HEK293 (cell line): ENCODE data around the gene PDLIM7.

ENCODE experiments used
- CTCF ChIA-PET: fragments of 350-600 bp; formaldehyde crosslinking; extraction: SDS; loops from one replicate; lab custom pipeline; 2021; ENCODE audit warnings: antibody characterized with exemption; lab: Yijun Ruan, JAX
- POLR2A ChIA-PET: fragments of 300-600 bp; formaldehyde crosslinking; extraction: SDS; loops from one replicate; lab custom pipeline; 2020; ENCODE audit warnings: antibody characterized with exemption, inconsistent platforms; lab: Yijun Ruan, JAX
- H3K27ac ChIP-seq: fragments of 200-500 bp; sonication (Bioruptor generic); 2 replicates; pipeline ENCODE4 v1.5.1; 2014; ENCODE audit warnings: low read depth, low read length, control low read depth, inconsistent platforms; ENCODE audit errors: extremely low read depth
- H3K36me3 ChIP-seq, 2 experiments: fragments of 200-500 bp in 1 of 2; sonication (Bioruptor generic) in 1 of 2; 1 replicate in 1 of 2; 2 replicates in 1 of 2; pipeline ENCODE4 v1.5.1; 2014 to 2017; ENCODE audit warnings: inconsistent platforms in 2 of 2, low read length in 2 of 2; ENCODE audit not compliant: control insufficient read depth in 2 of 2, insufficient read depth in 1 of 2
- H3K4me1 ChIP-seq: fragments of 200-500 bp; sonication (Bioruptor generic); 2 replicates; pipeline ENCODE4 v1.5.1; 2014; ENCODE audit warnings: mild to moderate bottlenecking, low read length, inconsistent platforms; ENCODE audit not compliant: control insufficient read depth, insufficient read depth
- H3K4me3 ChIP-seq: 2 replicates; pipeline ENCODE4 v1.5.1; 2011; ENCODE audit warnings: low read depth, mild to moderate bottlenecking, control low read depth, low read length, moderate library complexity
- H3K9me3 ChIP-seq: fragments of 200-500 bp; sonication (Bioruptor generic); 2 replicates; pipeline ENCODE4 v1.5.1; 2014; ENCODE audit warnings: low read depth, low read length, inconsistent platforms; ENCODE audit not compliant: control insufficient read depth, insufficient read depth
- BCL11B ChIP-seq: fragments of 450-650 bp; formaldehyde crosslinking; IDR thresholded peaks from 2 replicates; pipeline ENCODE4 v1.5.1; 2016; ENCODE audit warnings: low read depth, missing biosample characterization, missing genetic modification characterization
- CTCF ChIP-seq: fragments of 450-650 bp; formaldehyde crosslinking; IDR thresholded peaks from 2 replicates; pipeline ENCODE4 v1.5.1; 2016; ENCODE audit warnings: missing biosample characterization, missing genetic modification characterization
- GLIS2 ChIP-seq: fragments of 450-650 bp; formaldehyde crosslinking; IDR thresholded peaks from 2 replicates; pipeline ENCODE4 v1.5.1; 2016; ENCODE audit warnings: missing biosample characterization, missing genetic modification characterization
- IKZF3 ChIP-seq: fragments of 450-650 bp; IDR thresholded peaks from 2 replicates; pipeline ENCODE4 v1.5.0; 2018; ENCODE audit warnings: missing biosample characterization, mild to moderate bottlenecking, missing genetic modification characterization, moderate library complexity
- MYNN ChIP-seq: fragments of 450-650 bp; formaldehyde crosslinking; IDR thresholded peaks from 2 replicates; pipeline ENCODE4 v1.5.1; 2016; ENCODE audit warnings: missing biosample characterization, missing genetic modification characterization, borderline replicate concordance
- REST ChIP-seq: fragments of 450-650 bp; formaldehyde crosslinking; IDR thresholded peaks from 2 replicates; pipeline ENCODE4 v1.5.1; 2016; ENCODE audit warnings: missing biosample characterization, missing genetic modification characterization
- SP2 ChIP-seq: fragments of 450-650 bp; formaldehyde crosslinking; IDR thresholded peaks from 2 replicates; pipeline ENCODE4 v1.5.1; 2016; ENCODE audit warnings: missing biosample characterization, missing genetic modification characterization
- WT1 ChIP-seq: fragments of 450-650 bp; formaldehyde crosslinking; IDR thresholded peaks from 2 replicates; pipeline ENCODE4 v1.5.1; 2016; ENCODE audit warnings: missing biosample characterization, missing genetic modification characterization
- ZBTB8A ChIP-seq: fragments of 450-650 bp; formaldehyde crosslinking; IDR thresholded peaks from 2 replicates; pipeline ENCODE4 v1.5.1; 2016; ENCODE audit warnings: missing biosample characterization, missing genetic modification characterization
- ZIC2 ChIP-seq: fragments of 450-650 bp; formaldehyde crosslinking; IDR thresholded peaks from 2 replicates; pipeline ENCODE4 v1.5.1; 2016; ENCODE audit warnings: missing biosample characterization, missing genetic modification characterization
- ZNF155 ChIP-seq: fragments of 450-650 bp; formaldehyde crosslinking; IDR thresholded peaks from 2 replicates; pipeline ENCODE4 v1.5.1; 2016; ENCODE audit warnings: missing biosample characterization, missing genetic modification characterization
- ZNF19 ChIP-seq: fragments of 450-650 bp; formaldehyde crosslinking; IDR thresholded peaks from 2 replicates; pipeline ENCODE4; 2016; ENCODE audit warnings: missing biosample characterization, missing genetic modification characterization, low read depth
- ZNF23 ChIP-seq: fragments of 450-650 bp; formaldehyde crosslinking; IDR thresholded peaks from 2 replicates; pipeline ENCODE4 v1.5.1; 2016; ENCODE audit warnings: missing biosample characterization, missing genetic modification characterization, borderline replicate concordance
- ZNF366 ChIP-seq: fragments of 450-650 bp; formaldehyde crosslinking; conservative IDR thresholded peaks from 2 replicates; pipeline ENCODE4 v1.5.1; 2016; ENCODE audit warnings: missing biosample characterization, missing genetic modification characterization
- ZNF404 ChIP-seq: fragments of 450-650 bp; formaldehyde crosslinking; IDR thresholded peaks from 2 replicates; pipeline ENCODE4 v1.5.1; 2017; ENCODE audit warnings: missing biosample characterization, missing genetic modification characterization
- ZNF423 ChIP-seq: fragments of 450-650 bp; formaldehyde crosslinking; IDR thresholded peaks from 2 replicates; pipeline ENCODE4 v1.5.1; 2016; ENCODE audit warnings: missing biosample characterization, missing genetic modification characterization
- ZNF449 ChIP-seq: fragments of 450-650 bp; formaldehyde crosslinking; IDR thresholded peaks from 2 replicates; pipeline ENCODE4 v1.5.1; 2017; ENCODE audit warnings: missing biosample characterization, mild to moderate bottlenecking, missing genetic modification characterization, moderate library complexity
- ZNF560 ChIP-seq: fragments of 450-650 bp; formaldehyde crosslinking; IDR thresholded peaks from 2 replicates; pipeline ENCODE4 v1.5.1; 2017; ENCODE audit warnings: missing biosample characterization, missing genetic modification characterization, borderline replicate concordance
- ZNF707 ChIP-seq: fragments of 450-650 bp; formaldehyde crosslinking; IDR thresholded peaks from 2 replicates; pipeline ENCODE4 v1.5.1; 2016; ENCODE audit warnings: missing biosample characterization, missing genetic modification characterization
- ZNF747 ChIP-seq: fragments of 450-650 bp; formaldehyde crosslinking; IDR thresholded peaks from 2 replicates; pipeline ENCODE4 v1.5.1; 2016; ENCODE audit warnings: missing biosample characterization, missing genetic modification characterization
- TF ChIP-seq, protein P1 (sequence below): fragments of 450-650 bp; formaldehyde crosslinking; IDR thresholded peaks from 2 replicates; pipeline ENCODE4 v1.5.1; 2016; ENCODE audit warnings: missing biosample characterization, missing genetic modification characterization
- TF ChIP-seq, protein P2 (sequence below): fragments of 450-650 bp; formaldehyde crosslinking; IDR thresholded peaks from 2 replicates; pipeline ENCODE4 v1.5.1; 2016; ENCODE audit warnings: missing biosample characterization, missing genetic modification characterization
- TF ChIP-seq, protein P3 (sequence below): sonication (generic); formaldehyde crosslinking; IDR thresholded peaks from 2 replicates; pipeline ENCODE4 v1.8.1; 2022; ENCODE audit warnings: mild to moderate bottlenecking, moderate library complexity, missing genetic modification reagents

The PDLIM7 gene

GRCh38 chr5:177496070-177496726, 1.2 kb downstream of the PDLIM7 start (continued):
- TF ChIP-seq ZNF560 (tag by site-specific recombination), result no peak
- TF ChIP-seq WT1 (tag by site-specific recombination), result no peak
- TF ChIP-seq ZNF404 (tag by site-specific recombination), result no peak
- 0 out of 2 replicates have a peak, but pooled peaks have one; percentile 51 for TF ChIP-seq CTCF
- TF ChIP-seq, protein P1, sequence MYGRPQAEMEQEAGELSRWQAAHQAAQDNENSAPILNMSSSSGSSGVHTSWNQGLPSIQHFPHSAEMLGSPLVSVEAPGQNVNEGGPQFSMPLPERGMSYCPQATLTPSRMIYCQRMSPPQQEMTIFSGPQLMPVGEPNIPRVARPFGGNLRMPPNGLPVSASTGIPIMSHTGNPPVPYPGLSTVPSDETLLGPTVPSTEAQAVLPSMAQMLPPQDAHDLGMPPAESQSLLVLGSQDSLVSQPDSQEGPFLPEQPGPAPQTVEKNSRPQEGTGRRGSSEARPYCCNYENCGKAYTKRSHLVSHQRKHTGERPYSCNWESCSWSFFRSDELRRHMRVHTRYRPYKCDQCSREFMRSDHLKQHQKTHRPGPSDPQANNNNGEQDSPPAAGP, result no peak; the same call in 1 of the 2 replicates
- TF ChIP-seq, protein P2, sequence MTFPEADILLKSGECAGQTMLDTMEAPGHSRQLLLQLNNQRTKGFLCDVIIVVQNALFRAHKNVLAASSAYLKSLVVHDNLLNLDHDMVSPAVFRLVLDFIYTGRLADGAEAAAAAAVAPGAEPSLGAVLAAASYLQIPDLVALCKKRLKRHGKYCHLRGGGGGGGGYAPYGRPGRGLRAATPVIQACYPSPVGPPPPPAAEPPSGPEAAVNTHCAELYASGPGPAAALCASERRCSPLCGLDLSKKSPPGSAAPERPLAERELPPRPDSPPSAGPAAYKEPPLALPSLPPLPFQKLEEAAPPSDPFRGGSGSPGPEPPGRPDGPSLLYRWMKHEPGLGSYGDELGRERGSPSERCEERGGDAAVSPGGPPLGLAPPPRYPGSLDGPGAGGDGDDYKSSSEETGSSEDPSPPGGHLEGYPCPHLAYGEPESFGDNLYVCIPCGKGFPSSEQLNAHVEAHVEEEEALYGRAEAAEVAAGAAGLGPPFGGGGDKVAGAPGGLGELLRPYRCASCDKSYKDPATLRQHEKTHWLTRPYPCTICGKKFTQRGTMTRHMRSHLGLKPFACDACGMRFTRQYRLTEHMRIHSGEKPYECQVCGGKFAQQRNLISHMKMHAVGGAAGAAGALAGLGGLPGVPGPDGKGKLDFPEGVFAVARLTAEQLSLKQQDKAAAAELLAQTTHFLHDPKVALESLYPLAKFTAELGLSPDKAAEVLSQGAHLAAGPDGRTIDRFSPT, result peak; percentile 72; the same call in 1 of the 2 replicates
- peak; percentile 57 for TF ChIP-seq REST (tag by site-specific recombination)
- no peak for TF ChIP-seq ZNF707
- no peak for TF ChIP-seq MYNN (tag by site-specific recombination)
- no peak for TF ChIP-seq ZNF747
- no peak for TF ChIP-seq ZNF19 (tag by site-specific recombination)
- TF ChIP-seq, protein P3, sequence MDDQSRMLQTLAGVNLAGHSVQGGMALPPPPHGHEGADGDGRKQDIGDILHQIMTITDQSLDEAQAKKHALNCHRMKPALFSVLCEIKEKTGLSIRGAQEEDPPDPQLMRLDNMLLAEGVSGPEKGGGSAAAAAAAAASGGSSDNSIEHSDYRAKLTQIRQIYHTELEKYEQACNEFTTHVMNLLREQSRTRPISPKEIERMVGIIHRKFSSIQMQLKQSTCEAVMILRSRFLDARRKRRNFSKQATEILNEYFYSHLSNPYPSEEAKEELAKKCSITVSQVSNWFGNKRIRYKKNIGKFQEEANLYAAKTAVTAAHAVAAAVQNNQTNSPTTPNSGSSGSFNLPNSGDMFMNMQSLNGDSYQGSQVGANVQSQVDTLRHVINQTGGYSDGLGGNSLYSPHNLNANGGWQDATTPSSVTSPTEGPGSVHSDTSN (CRISPR knock-in tag), result 0 out of 2 replicates have a peak, but pooled peaks have one; percentile 44

DNA sequence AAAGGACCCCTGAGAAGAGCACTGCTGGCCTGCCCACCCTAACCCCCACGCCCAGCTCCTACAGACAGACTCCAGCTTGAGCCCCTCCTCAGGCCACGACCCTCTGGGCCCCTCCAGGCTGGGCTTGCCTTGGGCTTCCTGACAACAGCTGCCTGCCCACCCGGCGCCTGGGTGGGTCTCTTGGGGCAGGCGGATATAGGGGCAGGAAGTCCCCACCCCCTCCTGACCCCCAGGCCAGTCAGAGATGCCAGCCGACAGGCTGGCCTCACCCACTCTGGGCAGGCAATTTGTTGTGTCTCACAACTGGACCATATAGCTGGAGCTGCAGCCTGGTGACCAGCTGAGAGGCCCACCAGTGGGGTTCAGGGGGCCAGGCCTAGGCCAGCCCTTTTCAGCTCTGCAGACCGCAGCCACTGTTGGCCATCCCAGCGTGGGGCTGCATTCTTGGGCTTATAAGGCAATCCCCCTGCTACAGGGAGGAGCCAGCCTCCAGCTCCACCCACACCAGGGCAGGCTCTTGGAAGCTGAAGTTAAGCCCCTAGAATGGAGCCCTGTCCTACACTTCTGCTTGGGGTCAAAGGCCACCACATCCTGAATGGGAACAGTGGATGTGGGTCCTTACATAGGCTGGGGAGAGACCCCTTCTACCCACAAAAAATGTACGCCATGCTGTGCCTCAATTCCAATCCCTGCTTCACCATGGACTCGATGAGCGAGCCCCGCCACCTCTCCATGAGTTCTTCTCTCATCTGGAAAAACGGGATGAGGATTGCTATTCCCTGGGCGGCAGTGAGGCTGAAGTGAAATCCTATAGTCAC, 2.0 kb downstream of the PDLIM7 start:
- Histone ChIP-seq H3K27ac (peak overlapping the region; percentile 98), H3K36me3 (peaks cover 2 to 40% of the 10 kb centered on the region in 2 experiments; a peak in 2 of 3 replicates), H3K9me3 (no peaks in the 10 kb centered on the region), H3K4me1 (peaks cover 20% of the 10 kb centered on the region), H3K4me3 (peak overlapping the region; percentile 67)
- ChIA-PET CTCF (interaction anchor here (0.5 to 4.0 kb wide), 13 partner anchors 9 to 196 kb away, joined by 3 to 23 read pairs (median 3); partner anchors contain the start of genes F12, PRELID1 and RAB24), POLR2A (interaction anchor here (0.6 to 7.0 kb wide), 16 partner anchors 10 to 709 kb away, joined by 3 to 106 read pairs (median 6); partner anchors contain the start of genes DBN1, DDX41, DOK3 and GRK6)
- TF ChIP-seq ZIC2 (peak; percentile 78), GLIS2 (peak; percentile 70), ZNF423 (tag by site-specific recombination) (no peak), ZNF23 (tag by site-specific recombination) (no peak), ZNF19 (tag by site-specific recombination) (no peak), ZNF366 (tag by site-specific recombination) (peak; percentile 18; the same call in 1 of the 2 replicates), IKZF3 (tag by site-specific recombination) (peak; percentile 77; the same call in 1 of the 2 replicates), ZBTB8A (0 out of 2 replicates have a peak, but pooled peaks have one; percentile 35), SP2 (tag by site-specific recombination) (peak; percentile 60), ZNF155 (tag by site-specific recombination) (no peak), BCL11B (tag by site-specific recombination) (peak; percentile 12; the same call in 1 of the 2 replicates), ZNF449 (tag by site-specific recombination) (peak; percentile 75)
